Measurements from ENCODE around the gene SURF2. TPM values are rescaled to one million over a fixed set of nuclear protein-coding genes. Genes with fewer than 3 reads are reported as not detected.

SURF2 gene
- total and polyA plus RNA-seq, 7 donors, result 10.2 to 32.3 (median 18.5) TPM

DNA sequence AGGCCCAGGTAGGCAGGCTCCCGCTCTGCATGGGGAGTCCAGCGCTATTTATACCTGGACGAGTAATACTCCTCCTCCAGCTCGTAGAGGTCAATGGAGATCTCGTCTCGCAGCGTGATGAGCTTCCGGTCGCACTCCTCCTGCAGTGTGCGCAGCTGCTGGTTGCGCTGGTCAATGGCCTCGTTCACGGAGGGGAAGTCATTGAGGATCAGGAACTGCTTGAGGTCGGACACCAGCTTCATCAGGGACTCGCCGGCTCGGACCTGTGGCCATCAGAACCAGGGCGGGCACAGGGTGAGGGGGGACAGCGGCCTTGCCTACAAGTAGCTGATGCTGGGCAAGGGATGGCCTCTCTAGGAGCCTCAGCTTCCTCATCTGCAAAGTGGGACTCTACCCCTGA is 12.3 kb upstream of the SURF2 start:
- TF ChIP-seq, protein P1, sequence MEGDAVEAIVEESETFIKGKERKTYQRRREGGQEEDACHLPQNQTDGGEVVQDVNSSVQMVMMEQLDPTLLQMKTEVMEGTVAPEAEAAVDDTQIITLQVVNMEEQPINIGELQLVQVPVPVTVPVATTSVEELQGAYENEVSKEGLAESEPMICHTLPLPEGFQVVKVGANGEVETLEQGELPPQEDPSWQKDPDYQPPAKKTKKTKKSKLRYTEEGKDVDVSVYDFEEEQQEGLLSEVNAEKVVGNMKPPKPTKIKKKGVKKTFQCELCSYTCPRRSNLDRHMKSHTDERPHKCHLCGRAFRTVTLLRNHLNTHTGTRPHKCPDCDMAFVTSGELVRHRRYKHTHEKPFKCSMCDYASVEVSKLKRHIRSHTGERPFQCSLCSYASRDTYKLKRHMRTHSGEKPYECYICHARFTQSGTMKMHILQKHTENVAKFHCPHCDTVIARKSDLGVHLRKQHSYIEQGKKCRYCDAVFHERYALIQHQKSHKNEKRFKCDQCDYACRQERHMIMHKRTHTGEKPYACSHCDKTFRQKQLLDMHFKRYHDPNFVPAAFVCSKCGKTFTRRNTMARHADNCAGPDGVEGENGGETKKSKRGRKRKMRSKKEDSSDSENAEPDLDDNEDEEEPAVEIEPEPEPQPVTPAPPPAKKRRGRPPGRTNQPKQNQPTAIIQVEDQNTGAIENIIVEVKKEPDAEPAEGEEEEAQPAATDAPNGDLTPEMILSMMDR (IDR thresholded peaks at IDR 0.05), result no peak
- no peak for DNase-seq
- 97% methylated on average over 19 of the region's 19 CpGs for WGBS, 2 donors
- H3K9me3 ChIP-seq, result no peaks in the 10 kb centered on the region
- H3K4me1 ChIP-seq, result peaks cover 0 to 22% (median 19%) of the 10 kb centered on the region in 4 donors
- intact Hi-C loops (cut with DNase I), result no loop called here
- no peaks in the 10 kb centered on the region for H3K27me3 ChIP-seq
- H3K4me3 ChIP-seq, result no peak overlapping the region
- H3K36me3 ChIP-seq, result peaks cover 33 to 69% (median 48%) of the 10 kb centered on the region in 4 donors
- no peak overlapping the region for H3K27ac ChIP-seq

DNA sequence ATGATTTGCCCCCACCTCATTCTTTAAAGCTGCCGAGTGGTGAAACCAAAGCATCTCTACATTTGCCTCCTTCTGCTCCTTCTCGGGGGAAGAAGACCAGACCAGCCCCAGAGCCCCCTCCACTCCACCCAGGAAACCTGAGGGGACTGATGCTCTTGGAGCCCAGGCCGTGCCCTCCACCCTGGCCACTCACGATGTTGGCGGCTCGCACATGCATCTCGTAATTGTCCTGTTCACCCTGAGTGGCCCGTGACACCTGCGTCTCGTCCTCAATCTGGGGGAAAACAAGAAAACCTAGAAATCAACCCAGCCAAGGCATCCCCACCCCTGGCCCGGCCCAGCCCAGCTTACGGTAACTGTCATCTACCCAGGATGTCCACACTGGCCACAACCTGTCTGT is 11.4 kb upstream of the SURF2 start:
- Histone ChIP-seq H3K4me3 (no peak overlapping the region), H3K27me3 (no peaks in the 10 kb centered on the region), H3K36me3 (peaks cover 41 to 69% (median 52%) of the 10 kb centered on the region in 4 donors), H3K4me1 (peaks cover 0 to 31% (median 26%) of the 10 kb centered on the region in 4 donors), H3K9me3 (no peaks in the 10 kb centered on the region), H3K27ac (no peak overlapping the region)
- 95% methylated on average over 12 of the region's 12 CpGs for WGBS, 2 donors
- no peak for TF ChIP-seq POLR2AphosphoS5 (IDR thresholded peaks at IDR 0.05)
- TF ChIP-seq POLR2A (IDR thresholded peaks at IDR 0.05), result no peak
- intact Hi-C loops (cut with DNase I), result loop anchor here (5.0 kb wide), 1 partner anchor 117 kb away; no protein-coding TSS in a partner anchor
- no peak for DNase-seq

DNA sequence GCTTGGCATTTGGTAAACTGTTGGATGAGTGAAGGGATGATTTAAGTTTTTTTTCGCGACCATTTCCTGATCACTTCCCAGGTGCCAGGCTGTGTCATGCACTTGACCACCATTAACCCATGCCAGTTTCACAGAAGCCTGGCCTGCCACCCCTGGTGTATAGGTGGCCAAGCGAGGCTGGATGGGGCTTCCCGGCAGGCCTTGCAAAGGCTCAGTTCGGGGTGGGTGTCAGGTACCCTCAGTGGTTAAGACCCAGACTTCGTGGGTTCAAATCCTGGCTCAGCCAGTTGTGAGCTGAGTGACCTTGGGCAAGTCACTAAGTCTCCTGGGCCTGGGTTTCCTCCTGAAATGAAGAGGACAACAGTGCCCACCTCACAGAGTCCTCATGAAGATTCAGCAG is 10.8 kb upstream of the SURF2 start:
- no peaks in the 10 kb centered on the region for H3K9me3 ChIP-seq
- H3K27me3 ChIP-seq, result no peaks in the 10 kb centered on the region
- 95 to 96% methylated on average over 6 of the region's 6 CpGs for WGBS, 2 donors
- TF ChIP-seq POLR2AphosphoS5 (IDR thresholded peaks at IDR 0.05) (no peak), EP300 (IDR thresholded peaks at IDR 0.05) (no peak), POLR2A (IDR thresholded peaks at IDR 0.05) (no peak)
- TF ChIP-seq, protein P1 (IDR thresholded peaks at IDR 0.05), result no peak
- peaks cover 0 to 31% (median 27%) of the 10 kb centered on the region in 4 donors for H3K4me1 ChIP-seq
- intact Hi-C loops (cut with DNase I), result loop anchor here (5.0 kb wide), 1 partner anchor 117 kb away; no protein-coding TSS in a partner anchor
- DNase-seq, result no peak
- no peak overlapping the region for H3K4me3 ChIP-seq
- peak overlapping the region in 2 of 4 donors; percentile 93 for H3K27ac ChIP-seq
- H3K36me3 ChIP-seq, result peaks cover 45 to 69% (median 56%) of the 10 kb centered on the region in 4 donors

DNA sequence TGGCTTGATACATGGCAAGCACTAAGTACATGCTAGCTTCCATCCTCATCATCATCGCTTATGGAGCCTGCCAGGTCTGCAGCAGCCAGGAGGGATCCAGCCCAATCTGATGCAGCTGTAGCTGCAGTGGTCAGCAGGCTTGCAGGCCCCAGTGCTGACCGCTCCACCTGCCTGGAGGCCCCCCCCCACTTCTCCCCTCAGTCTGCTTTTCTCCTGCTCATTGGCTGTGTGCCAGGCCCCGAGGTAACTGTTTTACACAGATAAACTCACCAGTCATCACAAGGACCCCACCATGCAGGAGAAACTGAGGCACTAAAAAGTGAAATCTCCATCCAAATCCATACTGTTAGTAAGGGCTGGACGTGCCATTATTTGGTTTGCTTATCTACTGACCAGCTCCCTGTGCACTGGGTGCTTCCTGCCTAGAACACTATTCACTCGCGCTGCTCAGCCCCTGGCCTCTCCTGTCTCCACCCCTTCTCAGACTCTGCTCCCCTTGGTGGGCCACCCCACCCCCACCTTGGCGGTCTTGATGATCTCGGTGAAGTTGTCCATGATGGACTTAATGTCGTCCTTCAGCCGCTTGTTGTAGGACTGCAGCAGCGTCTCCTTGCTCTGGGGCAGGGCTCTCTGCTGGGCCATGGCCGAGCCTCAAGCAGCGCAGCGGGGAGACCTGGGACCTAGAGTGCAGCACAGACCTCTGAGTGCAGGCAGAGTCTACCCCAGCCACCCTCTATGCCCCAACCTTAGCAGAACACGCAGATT is 10.1 kb upstream of the SURF2 start:
- intact Hi-C loops (cut with DNase I), result loop anchor here (5.0 kb wide), 1 partner anchor 116 kb away; no protein-coding TSS in a partner anchor
- TF ChIP-seq, protein P1 (IDR thresholded peaks at IDR 0.05), result no peak
- TF ChIP-seq EP300 (IDR thresholded peaks at IDR 0.05) (no peak), POLR2AphosphoS5 (IDR thresholded peaks at IDR 0.05) (no peak), POLR2A (IDR thresholded peaks at IDR 0.05) (no peak)
- WGBS, 2 donors, result 79 to 80% methylated on average over 15 of the region's 15 CpGs
- Histone ChIP-seq H3K36me3 (peaks cover 46 to 69% (median 57%) of the 10 kb centered on the region in 4 donors), H3K27me3 (no peaks in the 10 kb centered on the region), H3K4me3 (peak overlapping the region; percentile 78 to 96 (median 88)), H3K9me3 (no peaks in the 10 kb centered on the region), H3K27ac (peak overlapping the region; percentile 90 to 93 (median 92)), H3K4me1 (peaks cover 0 to 31% (median 27%) of the 10 kb centered on the region in 4 donors)
- DNase-seq, result no peak

DNA sequence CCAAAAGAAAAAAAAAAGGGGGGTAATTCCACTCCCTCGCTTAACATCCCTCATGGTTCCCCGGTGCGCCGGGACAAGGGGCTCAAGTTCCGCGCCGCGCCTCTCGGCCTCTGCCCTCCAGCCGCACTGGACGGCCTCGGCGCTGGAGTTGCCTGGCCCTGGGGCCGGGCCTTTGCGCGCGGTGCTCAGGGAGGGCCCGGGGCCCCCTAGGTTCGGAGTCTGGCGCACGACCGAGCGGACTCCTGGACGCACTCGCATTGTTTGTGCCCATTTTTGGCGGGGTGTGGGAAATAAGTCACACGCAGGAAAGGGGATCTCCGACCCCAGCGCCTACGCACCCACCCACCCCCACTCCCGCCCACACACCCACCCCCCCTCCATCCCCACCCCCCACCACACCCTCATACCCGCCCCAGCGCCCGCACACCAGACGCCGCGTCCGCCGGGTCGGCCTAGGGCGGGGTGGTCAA is 8.8 kb upstream of the SURF2 start:
- 0% methylated on average over 39 to 41 of the region's 41 CpGs for WGBS, 2 donors
- TF ChIP-seq EP300 (IDR thresholded peaks at IDR 0.05) (no peak), POLR2A (IDR thresholded peaks at IDR 0.05) (no peak), POLR2AphosphoS5 (IDR thresholded peaks at IDR 0.05) (no peak)
- TF ChIP-seq, protein P1 (IDR thresholded peaks at IDR 0.05), result no peak
- intact Hi-C loops (cut with DNase I), result loop anchor here (5.0 kb wide), 1 partner anchor 115 kb away; no protein-coding TSS in a partner anchor
- Histone ChIP-seq H3K27ac (peak overlapping the region; percentile 90 to 93 (median 92)), H3K4me1 (peaks cover 0 to 31% (median 27%) of the 10 kb centered on the region in 4 donors), H3K4me3 (peak overlapping the region; percentile 78 to 96 (median 88)), H3K27me3 (no peaks in the 10 kb centered on the region), H3K36me3 (peaks cover 41 to 69% (median 57%) of the 10 kb centered on the region in 4 donors), H3K9me3 (no peaks in the 10 kb centered on the region)
- DNase-seq, result no peak

Measured in sigmoid colon (tissue), 7 donors.